Ectodermal cell (in vitro differentiated cells): Measurements from ENCODE around the gene KLHL40.

Experiments used
- H3K27ac ChIP-seq: 2 replicates; pipeline ENCODE4 v1.7.0; 2013; ENCODE audit warnings: mild to moderate bottlenecking, low read depth, low read length; ENCODE audit not compliant: insufficient read depth, poor library complexity, severe bottlenecking
- H3K27me3 ChIP-seq: 2 replicates; pipeline ENCODE4 v1.7.0; 2013; ENCODE audit warnings: mild to moderate bottlenecking, low read length; ENCODE audit not compliant: insufficient read depth, control insufficient read depth, poor library complexity, severe bottlenecking
- H3K36me3 ChIP-seq: one replicate; pipeline ENCODE4 v1.7.0; 2013; ENCODE audit warnings: low read length; ENCODE audit not compliant: control insufficient read depth, insufficient read depth
- H3K4me1 ChIP-seq: one replicate; pipeline ENCODE4 v1.7.0; 2013; ENCODE audit warnings: low read length; ENCODE audit not compliant: control insufficient read depth, insufficient read depth
- H3K4me3 ChIP-seq: 2 replicates; pipeline ENCODE4 v1.7.0; 2013; ENCODE audit warnings: low read depth, low read length, control low read depth; ENCODE audit not compliant: insufficient read depth
- H3K9me3 ChIP-seq: 2 replicates; pipeline ENCODE4 v1.7.0; 2013; ENCODE audit warnings: mild to moderate bottlenecking, low read length, moderate library complexity; ENCODE audit not compliant: control insufficient read depth
- WGBS, 2 experiments: methylation state at CpG; one replicate each; pipeline ENCODE4 v1.1.7; 2013; ENCODE audit warnings: missing lambda C conversion rate in 2 of 2; 5-methylcytosine and 5-hydroxymethylcytosine counted together

The KLHL40 gene

DNA sequence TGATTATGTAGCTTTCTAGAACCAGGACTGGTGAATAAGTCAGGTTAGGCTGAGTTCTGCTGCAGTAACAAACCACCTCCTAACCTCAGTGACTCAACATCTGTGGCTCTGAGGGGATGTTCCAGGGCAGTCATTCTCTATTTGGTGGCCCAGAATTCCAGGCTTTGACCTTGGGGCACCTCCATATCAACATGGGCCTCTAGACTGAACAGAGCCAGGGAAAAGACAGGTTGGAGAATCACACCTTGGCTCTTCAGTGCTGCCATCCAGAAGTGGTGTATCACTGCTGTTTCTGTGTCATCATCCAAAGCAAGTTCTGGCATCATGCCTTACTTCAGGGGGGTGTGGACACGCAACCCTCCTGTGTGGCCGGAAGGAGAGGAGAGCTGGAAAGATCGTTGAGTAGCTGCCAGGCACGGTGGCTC is 16.5 kb upstream of the KLHL40 start:
- H3K9me3 ChIP-seq: no peaks in the 10 kb centered on the region
- H3K27me3 ChIP-seq: no peaks in the 10 kb centered on the region
- WGBS, 2 experiments: 93% methylated on average over 4 of the region's 4 CpGs

GRCh38 chr3:42670051-42670576 is 15.2 kb upstream of the KLHL40 start:
- 91 to 92% methylated on average over 7 of the region's 7 CpGs for WGBS, 2 experiments
- H3K36me3 ChIP-seq: no peaks in the 10 kb centered on the region
- no peak overlapping the region for H3K27ac ChIP-seq
- no peaks in the 10 kb centered on the region for H3K9me3 ChIP-seq
- no peak overlapping the region for H3K4me3 ChIP-seq
- H3K4me1 ChIP-seq: no peaks in the 10 kb centered on the region
- no peaks in the 10 kb centered on the region for H3K27me3 ChIP-seq

More for the DNA sequence above, 16.5 kb upstream of the KLHL40 start:
- Histone ChIP-seq H3K27ac (no peak overlapping the region), H3K36me3 (no peaks in the 10 kb centered on the region), H3K4me1 (no peaks in the 10 kb centered on the region), H3K4me3 (no peak overlapping the region)

GRCh38 chr3:42670670-42671069 is 14.7 kb upstream of the KLHL40 start:
- no peaks in the 10 kb centered on the region for H3K36me3 ChIP-seq
- H3K4me3 ChIP-seq: no peak overlapping the region
- H3K27ac ChIP-seq: no peak overlapping the region
- no peaks in the 10 kb centered on the region for H3K9me3 ChIP-seq
- 91% methylated on average over 1 of the region's 1 CpG; no CpG with 5 or more reads in 1 of the 2 experiments for WGBS, 2 experiments
- no peaks in the 10 kb centered on the region for H3K27me3 ChIP-seq
- H3K4me1 ChIP-seq: no peaks in the 10 kb centered on the region

- no peak overlapping the region for H3K4me3 ChIP-seq
- no peaks in the 10 kb centered on the region for H3K27me3 ChIP-seq
- H3K9me3 ChIP-seq: no peaks in the 10 kb centered on the region
- 90 to 95% methylated on average over 1 of the region's 1 CpG for WGBS, 2 experiments
- H3K4me1 ChIP-seq: no peaks in the 10 kb centered on the region
- H3K27ac ChIP-seq: no peak overlapping the region
- H3K36me3 ChIP-seq: no peaks in the 10 kb centered on the region
These were observed 12.8 kb upstream of the KLHL40 start for GRCh38 chr3:42672515-42672914.

GRCh38 chr3:42673082-42673481 is 12.3 kb upstream of the KLHL40 start:
- Histone ChIP-seq H3K4me1 (no peaks in the 10 kb centered on the region), H3K27me3 (no peaks in the 10 kb centered on the region), H3K36me3 (no peaks in the 10 kb centered on the region), H3K27ac (no peak overlapping the region), H3K9me3 (no peaks in the 10 kb centered on the region), H3K4me3 (no peak overlapping the region)

DNA sequence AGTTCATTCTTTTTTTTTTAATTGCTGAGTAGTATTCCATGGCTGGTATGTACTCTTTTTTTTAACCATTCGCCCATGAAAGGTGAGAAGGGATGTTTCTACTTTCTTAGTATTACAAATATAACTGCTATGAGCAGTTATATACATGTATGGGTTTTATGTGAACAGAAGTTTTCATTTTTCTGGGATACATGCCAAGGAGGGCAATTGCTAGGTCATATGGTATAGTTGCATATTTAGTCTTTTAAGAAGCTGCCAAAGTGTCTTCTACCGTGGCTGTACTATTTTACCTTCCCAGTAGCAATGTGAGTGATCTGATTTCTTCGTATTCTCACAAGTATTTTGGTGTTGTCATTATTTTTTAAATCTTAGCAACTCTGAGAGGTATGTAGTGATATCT is 11.2 kb upstream of the KLHL40 start:
- H3K27ac ChIP-seq: no peak overlapping the region
- H3K9me3 ChIP-seq: no peaks in the 10 kb centered on the region
- no peaks in the 10 kb centered on the region for H3K4me1 ChIP-seq
- H3K27me3 ChIP-seq: no peaks in the 10 kb centered on the region
- no peak overlapping the region for H3K4me3 ChIP-seq
- WGBS, 2 experiments: 90 to 100% methylated on average over 2 to 3 of the region's 3 CpGs
- H3K36me3 ChIP-seq: no peaks in the 10 kb centered on the region

DNA sequence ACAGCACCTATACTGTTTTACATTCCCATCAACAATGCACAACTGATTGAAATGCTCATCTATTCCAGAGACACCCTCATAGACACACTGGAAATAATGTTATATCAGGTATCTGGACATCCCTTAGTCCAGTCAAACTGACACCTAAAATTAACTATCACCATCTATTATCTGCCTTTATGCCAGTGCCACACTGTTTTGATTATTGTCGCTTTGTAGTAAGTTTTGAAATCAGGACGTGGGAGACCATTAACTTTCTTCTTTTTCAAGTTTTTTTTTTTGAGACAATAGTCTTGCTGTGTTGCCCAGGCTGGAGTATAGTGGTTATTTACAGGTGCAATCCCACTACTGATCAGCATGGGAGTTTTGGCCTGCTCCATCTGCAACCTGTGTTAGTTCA is 9.4 kb upstream of the KLHL40 start:
- no peaks in the 10 kb centered on the region for H3K4me1 ChIP-seq
- no peaks in the 10 kb centered on the region for H3K36me3 ChIP-seq
- WGBS, 2 experiments: 91 to 93% methylated on average over 2 of the region's 2 CpGs
- H3K4me3 ChIP-seq: no peak overlapping the region
- no peaks in the 10 kb centered on the region for H3K27me3 ChIP-seq
- no peak overlapping the region for H3K27ac ChIP-seq
- H3K9me3 ChIP-seq: no peaks in the 10 kb centered on the region

DNA sequence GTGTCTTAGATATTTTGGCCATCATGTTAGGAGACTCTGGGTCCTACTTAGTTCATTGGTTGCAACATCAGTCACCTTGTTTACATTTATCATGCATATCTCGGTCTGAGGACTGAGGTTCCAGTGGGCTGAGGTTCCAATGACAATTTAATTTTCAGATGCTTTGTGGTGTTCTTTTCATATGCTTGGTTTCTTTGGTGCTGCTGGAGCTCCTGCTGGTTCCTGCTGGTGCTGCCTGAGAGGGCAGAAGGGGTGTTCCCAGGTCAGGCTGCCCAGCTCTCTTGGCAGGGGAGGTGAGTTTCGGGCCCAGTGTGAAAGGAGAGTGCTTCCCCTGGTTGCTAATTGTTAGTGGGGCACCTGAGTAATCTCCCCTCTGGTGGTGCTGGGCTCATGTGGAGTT is 6.9 kb upstream of the KLHL40 start:
- Histone ChIP-seq H3K27me3 (no peaks in the 10 kb centered on the region), H3K4me3 (no peak overlapping the region), H3K9me3 (no peaks in the 10 kb centered on the region), H3K36me3 (no peaks in the 10 kb centered on the region), H3K4me1 (no peaks in the 10 kb centered on the region), H3K27ac (no peak overlapping the region)
- WGBS, 2 experiments: 82 to 84% methylated on average over 2 of the region's 2 CpGs

- Histone ChIP-seq H3K36me3 (no peaks in the 10 kb centered on the region), H3K27ac (no peak overlapping the region), H3K4me3 (no peak overlapping the region), H3K9me3 (no peaks in the 10 kb centered on the region), H3K27me3 (no peaks in the 10 kb centered on the region), H3K4me1 (no peaks in the 10 kb centered on the region)
- WGBS, 2 experiments: 92 to 100% methylated on average over 1 of the region's 1 CpG
These were observed 5.1 kb upstream of the KLHL40 start for GRCh38 chr3:42680271-42680670.

DNA sequence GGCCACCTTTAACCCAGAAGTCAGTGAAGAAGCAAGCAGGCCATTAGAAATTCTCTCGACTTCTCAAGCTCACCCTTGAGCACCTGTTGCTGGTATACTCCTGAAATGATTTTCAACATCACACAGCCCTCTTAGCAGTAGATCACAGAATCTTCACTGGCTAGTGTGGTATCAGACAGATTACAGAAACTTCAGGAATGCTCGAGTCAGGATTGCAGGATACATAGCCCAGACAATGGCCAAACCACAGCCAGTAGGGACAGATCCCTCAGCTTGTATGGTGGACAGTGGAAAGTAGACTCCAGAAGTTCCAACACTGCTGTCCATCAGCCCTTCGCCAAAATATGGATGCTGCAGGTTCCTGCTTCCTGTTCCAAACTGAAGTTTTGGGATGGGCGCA is 4.5 kb upstream of the KLHL40 start:
- no peaks in the 10 kb centered on the region for H3K4me1 ChIP-seq
- no peaks in the 10 kb centered on the region for H3K9me3 ChIP-seq
- no peaks in the 10 kb centered on the region for H3K36me3 ChIP-seq
- H3K27ac ChIP-seq: no peak overlapping the region
- WGBS, 2 experiments: 92 to 94% methylated on average over 4 of the region's 4 CpGs
- no peak overlapping the region for H3K4me3 ChIP-seq
- H3K27me3 ChIP-seq: no peaks in the 10 kb centered on the region
